GM21367 (cell line): ENCODE data around the gene PATE4.
"Not testable (repeated sequence)": the region's sequence is repeated elsewhere in the genome, so short reads cannot be mapped to it uniquely, and the experiment has no call there.

Experiments used
- ATAC-seq: cut with Tn5 transposase; IDR thresholded peaks from one replicate; pipeline ENCODE4 v1.9.1; 2021; ENCODE audit not compliant: unreplicated experiment

Gene PATE4, protein sequence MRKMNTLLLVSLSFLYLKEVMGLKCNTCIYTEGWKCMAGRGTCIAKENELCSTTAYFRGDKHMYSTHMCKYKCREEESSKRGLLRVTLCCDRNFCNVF

GRCh38 chr11:125833016-125833415 is at the start of gene PATE4:
PATE4 (plus strand) TSS chr11:125833316; CDS start chr11:125833360, 44 bp downstream.
- ATAC-seq, result no peak

DNA sequence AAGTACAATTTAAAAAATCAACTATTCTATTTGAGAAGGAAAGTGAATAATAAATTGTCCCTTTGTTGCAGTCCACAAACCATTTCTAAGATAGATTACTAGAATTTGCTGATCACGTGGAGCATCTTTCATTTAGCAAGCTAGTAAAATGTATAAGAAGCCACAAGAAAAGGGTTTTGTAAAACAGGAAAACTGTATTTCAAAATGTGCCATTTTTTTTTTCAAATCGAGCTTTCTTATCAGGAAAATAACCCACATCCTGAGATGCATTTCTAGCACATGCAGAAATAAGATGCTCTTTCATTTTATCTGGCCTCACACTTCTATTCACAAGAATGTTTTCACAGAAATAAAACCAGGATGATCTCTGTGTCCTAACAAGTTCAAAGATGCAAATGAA is 48.4 kb upstream of the PATE4 start:
- ATAC-seq, result no peak

- no peak for ATAC-seq
Observed at GRCh38 chr11:125787827-125788226, 45.3 kb upstream of the PATE4 start, which contains the start of gene PATE3. PATE3 (plus strand) TSS chr11:125788127; CDS start chr11:125788152, 25 bp downstream.

DNA sequence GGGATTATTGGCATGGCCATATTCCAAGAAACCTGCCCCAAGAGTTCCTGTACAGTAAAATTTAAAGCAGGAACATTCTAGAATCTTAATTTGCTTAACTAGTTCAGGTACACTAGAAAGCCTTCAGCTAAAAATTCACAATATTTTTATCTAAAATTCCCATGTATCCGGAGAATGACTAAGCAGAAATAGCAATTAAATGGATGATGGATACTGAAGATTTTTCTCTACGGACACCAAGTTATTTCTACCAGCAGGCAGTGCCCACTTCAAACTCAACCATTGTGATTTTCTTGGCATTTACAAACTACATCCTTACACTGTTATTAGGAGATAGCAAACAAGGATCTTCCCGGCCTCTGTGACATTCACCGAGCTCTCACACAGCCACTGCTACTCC is 42.3 kb upstream of the PATE4 start:
- no peak for ATAC-seq

DNA sequence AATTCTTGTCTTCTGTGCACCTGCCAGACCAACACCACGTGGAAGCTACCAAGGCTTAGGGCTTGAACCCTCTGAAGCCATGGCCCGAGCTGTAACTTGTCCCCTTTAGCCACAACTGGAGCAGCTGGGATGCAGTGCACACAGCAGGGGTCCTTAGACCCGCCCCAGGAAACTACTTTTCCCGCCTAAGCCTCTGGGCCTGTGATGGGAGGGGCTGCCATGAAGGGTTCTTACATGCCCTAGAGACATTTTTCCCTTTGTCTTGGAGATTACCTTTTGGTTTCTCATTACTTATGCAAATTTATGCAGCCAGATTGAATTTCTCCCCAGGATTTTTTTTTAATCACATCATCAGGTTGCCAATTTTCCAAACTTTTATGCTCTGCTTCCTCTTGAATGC is 35.5 kb upstream of the PATE4 start:
- no peak for ATAC-seq

DNA sequence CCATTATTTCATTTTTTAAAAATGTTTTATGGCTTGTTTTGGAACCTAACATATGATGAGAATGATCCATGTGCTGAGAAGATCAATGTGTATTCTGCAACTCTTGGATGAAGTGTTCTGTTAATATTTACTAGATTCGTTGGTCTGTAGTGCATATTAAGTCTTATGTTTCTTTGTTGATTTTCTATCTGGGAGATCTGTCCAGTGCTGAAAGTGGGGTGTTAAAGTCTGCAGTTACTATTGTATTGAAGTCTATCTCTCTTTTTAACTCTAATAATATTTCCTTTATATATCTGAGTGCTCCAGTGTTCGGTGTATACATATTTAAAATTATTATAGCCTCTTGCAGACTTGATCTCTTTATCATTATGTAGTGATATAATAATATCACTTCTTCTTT is 33.3 kb upstream of the PATE4 start:
- no peak for ATAC-seq

GRCh38 chr11:125802387-125802786 is 30.7 kb upstream of the PATE4 start:
- ATAC-seq, result no peak

- ATAC-seq, result no peak
Observed at GRCh38 chr11:125807909-125808308, 25.2 kb upstream of the PATE4 start.

- no peak for ATAC-seq
Observed at GRCh38 chr11:125835748-125836147, 2.6 kb downstream of the PATE4 start.

GRCh38 chr11:125842321-125842948 is 9.3 kb downstream of the PATE4 start:
- ATAC-seq, result no peak

- ATAC-seq, result no peak
Observed at GRCh38 chr11:125846188-125846587, 13.1 kb downstream of the PATE4 start.

GRCh38 chr11:125857670-125858069 is 24.6 kb downstream of the PATE4 start:
- not testable (repeated sequence) for ATAC-seq

GRCh38 chr11:125862786-125863185 is 29.7 kb downstream of the PATE4 start:
- not testable (repeated sequence) for ATAC-seq

DNA sequence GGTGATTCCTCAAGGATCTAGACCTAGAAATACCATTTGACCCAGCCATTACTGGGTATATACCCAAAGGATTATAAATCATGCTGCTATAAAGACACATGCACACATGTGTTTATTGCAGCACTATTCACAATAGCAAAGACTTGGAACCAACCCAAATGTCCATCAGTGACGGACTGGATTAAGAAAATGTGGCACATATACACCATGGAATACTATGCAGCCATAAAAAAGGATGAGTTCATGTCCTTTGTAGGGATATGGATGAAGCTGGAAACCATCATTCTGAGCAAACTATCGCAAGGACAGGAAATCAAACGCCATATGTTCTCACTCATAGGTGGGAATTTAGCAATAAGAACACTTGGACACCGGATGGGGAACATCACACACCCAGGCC is 32.2 kb downstream of the PATE4 start:
- ATAC-seq, result not testable (repeated sequence)

GRCh38 chr11:125869521-125869920 is 36.4 kb downstream of the PATE4 start:
- no peak for ATAC-seq

GRCh38 chr11:125871391-125872137 is 38.4 kb downstream of the PATE4 start:
- ATAC-seq, result no peak

GRCh38 chr11:125872138-125872491 is 39.0 kb downstream of the PATE4 start:
- no peak for ATAC-seq

DNA sequence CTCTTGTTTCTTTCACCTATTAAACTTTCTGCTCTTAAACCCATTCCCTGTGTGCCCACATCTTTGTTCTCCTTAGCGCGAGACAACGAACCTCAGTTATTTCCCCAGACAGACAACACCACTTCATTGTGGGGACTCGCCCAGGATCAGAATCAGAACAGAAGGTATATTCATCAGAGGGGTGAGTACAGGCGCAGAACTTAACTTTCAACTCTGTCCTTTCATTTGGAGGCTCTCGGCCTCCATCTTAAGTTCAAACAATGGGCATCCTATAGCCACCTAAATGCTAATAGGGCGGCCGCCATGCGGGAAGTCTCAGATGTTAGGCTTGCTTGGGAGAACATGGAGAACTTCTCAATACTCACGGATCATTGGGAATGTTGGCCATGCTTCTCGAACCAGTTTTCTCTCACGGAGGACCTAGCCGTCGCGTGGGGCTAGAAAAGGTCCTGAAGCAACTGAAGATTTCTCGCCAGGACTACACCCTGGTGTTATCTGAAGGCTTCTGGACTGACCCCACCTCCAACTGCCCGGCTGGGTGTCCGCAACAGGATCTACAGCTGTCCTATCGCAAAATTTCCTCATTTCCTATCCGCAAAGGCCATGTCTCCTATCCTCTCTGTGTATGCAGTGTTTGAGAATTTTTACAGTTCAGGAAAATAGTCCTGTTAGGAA is 40.9 kb downstream of the PATE4 start:
- ATAC-seq, result no peak

DNA sequence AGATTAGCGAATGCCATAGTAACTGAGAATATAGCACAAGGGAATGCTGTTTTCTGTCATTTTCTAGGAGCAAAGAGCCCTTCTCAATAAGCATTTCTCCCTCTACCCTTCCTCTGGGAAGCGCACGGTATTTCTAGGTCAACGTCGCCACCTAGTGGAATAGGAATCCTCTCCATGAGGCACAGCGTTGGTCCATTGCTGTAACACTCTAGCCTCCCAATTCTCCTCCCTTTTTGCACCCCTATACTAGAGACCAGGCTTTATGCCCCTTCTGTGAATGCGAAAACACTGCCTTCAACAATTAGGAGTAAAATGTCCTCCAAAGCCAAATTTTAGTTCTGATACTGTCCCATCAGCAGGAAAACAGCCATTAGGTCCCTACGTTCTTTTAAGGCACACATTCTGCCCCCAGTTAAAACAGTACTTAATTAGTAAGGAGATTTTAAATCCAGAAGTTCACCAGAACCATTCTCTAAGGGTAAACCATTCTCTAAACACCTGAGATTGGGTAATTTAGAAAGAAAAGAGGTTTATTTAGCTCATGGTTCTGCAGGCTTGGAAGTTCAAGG is 41.5 kb downstream of the PATE4 start:
- no peak for ATAC-seq

GRCh38 chr11:125881291-125881690 is 48.2 kb downstream of the PATE4 start:
- no peak for ATAC-seq

DNA sequence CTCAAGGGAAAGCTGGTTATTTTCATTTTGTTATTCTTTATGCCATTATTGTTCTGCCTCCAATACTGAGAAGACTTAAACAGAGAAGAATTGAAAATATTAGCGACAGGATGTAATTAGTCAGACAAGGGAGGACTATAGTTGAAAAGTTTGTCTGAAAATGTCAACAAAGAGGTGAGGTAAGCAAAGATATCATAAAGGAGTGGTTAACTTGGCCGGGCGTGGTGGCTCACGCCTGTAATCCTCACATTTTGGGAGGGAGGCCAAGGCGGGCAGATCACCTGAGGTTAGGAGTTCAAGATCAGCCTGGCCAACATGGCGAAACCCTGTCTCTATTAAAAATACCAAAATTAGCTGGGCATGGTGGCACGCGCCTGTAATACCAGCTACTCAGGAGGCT is 50.3 kb downstream of the PATE4 start:
- no peak for ATAC-seq

GRCh38 chr11:125886997-125887372 is 53.9 kb downstream of the PATE4 start:
- ATAC-seq, result peak; percentile 9
